A673 (cell line): ENCODE results near the gene HYPK. TPM values are rescaled to one million over a fixed set of nuclear protein-coding genes. Genes with fewer than 3 reads are reported as not detected.

Experiments used
- BruUV-seq: library from RNA; stranded (reverse); fragments of 400-500 nt; replicated peaks from 2 replicates; lab custom pipeline; 2021; lab: Mats Ljungman, UMichigan
- CTCF ChIA-PET: fragments of 300-600 bp; sonication (Branson Sonifier 250); formaldehyde crosslinking; loops from one replicate; lab custom pipeline; 2022; ENCODE audit warnings: antibody characterized with exemption; lab: Charles Lee
- POLR2A ChIA-PET: fragments of 300-600 bp; sonication (Branson Sonifier 250); formaldehyde crosslinking; loops from one replicate; lab custom pipeline; 2022; ENCODE audit warnings: antibody characterized with exemption; ENCODE audit not compliant: low non-redundant PET; lab: Charles Lee
- DNase-seq: peaks from one replicate; pipeline ENCODE4 v3.0.0-alpha.2; 2015; ENCODE audit warnings: low spot score
- H3K27ac ChIP-seq: fragments of 200-600 bp; sonication (generic); 2 replicates; pipeline ENCODE4 v1.5.1; 2016; ENCODE audit warnings: mixed run types, low read depth, mild to moderate bottlenecking, mixed read lengths, antibody characterized with exemption, low read length; ENCODE audit not compliant: poor library complexity, severe bottlenecking
- H3K27me3 ChIP-seq: fragments of 200-600 bp; sonication (generic); replicated peaks from 2 replicates; pipeline ENCODE4 v1.6.1; 2017; ENCODE audit warnings: mixed run types, low read depth, mild to moderate bottlenecking, mixed read lengths, antibody characterized with exemption, low read length; ENCODE audit not compliant: insufficient read depth, poor library complexity
- H3K36me3 ChIP-seq: fragments of 200-600 bp; sonication (generic); 2 replicates; pipeline ENCODE4 v1.6.1; 2016; ENCODE audit warnings: mixed run types, mild to moderate bottlenecking, mixed read lengths, antibody characterized with exemption, low read length; ENCODE audit not compliant: insufficient read depth, poor library complexity, severe bottlenecking
- H3K4me1 ChIP-seq: fragments of 200-600 bp; sonication (generic); 2 replicates; pipeline ENCODE4 v1.6.1; 2017; ENCODE audit warnings: mixed run types, mild to moderate bottlenecking, mixed read lengths, antibody characterized with exemption, low read length; ENCODE audit not compliant: insufficient read depth, poor library complexity, severe bottlenecking
- H3K4me3 ChIP-seq: fragments of 200-600 bp; sonication (generic); 2 replicates; pipeline ENCODE4 v1.5.1; 2016; ENCODE audit warnings: low read depth, mixed run types, mild to moderate bottlenecking, mixed read lengths, low read length; ENCODE audit not compliant: poor library complexity, severe bottlenecking
- H3K9me3 ChIP-seq: fragments of 200-600 bp; sonication (generic); 2 replicates; pipeline ENCODE4 v1.6.1; 2016; ENCODE audit warnings: mixed run types, low read depth, mild to moderate bottlenecking, mixed read lengths, antibody characterized with exemption, low read length; ENCODE audit not compliant: poor library complexity, severe bottlenecking
- CTCF ChIP-seq: fragments of 300-800, 200-600 bp; sonication (generic); conservative IDR thresholded peaks from 2 replicates; pipeline ENCODE4 v1.5.1; 2017; ENCODE audit warnings: low read depth, mild to moderate bottlenecking, antibody characterized with exemption, low read length, moderate library complexity, mixed read lengths
- EZH2 ChIP-seq: fragments of 200-600 bp; sonication (generic); IDR thresholded peaks from 2 replicates; pipeline ENCODE4 v1.6.1; 2017; ENCODE audit warnings: borderline replicate concordance, low read depth, mild to moderate bottlenecking, mixed read lengths, antibody characterized with exemption, low read length; ENCODE audit not compliant: poor library complexity, severe bottlenecking
- intact Hi-C: fragments of 100-400 bp; cut with micrococcal nuclease; formaldehyde crosslinking; loops from one replicate; pipeline ENCODE4 v1.10.0; 2022; ENCODE audit not compliant: unreplicated experiment
- total RNA-seq: library from RNA; stranded (reverse); gene quantifications from 2 replicates; pipeline ENCODE4 v1.2.3, GENCODE V29; 2021

Gene HYPK
- total RNA-seq, 1 experiment from 2014 or later, result 34.9 TPM

- ChIA-PET CTCF (interaction anchor here (0.6 kb wide), 1 partner anchor 22 kb away, joined by 8 read pairs; the partner anchor contains the start of gene HYPK), POLR2A (no interaction called here)
- Histone ChIP-seq H3K4me3 (no peak overlapping the region), H3K27me3 (no peaks in the 10 kb centered on the region), H3K36me3 (no peaks in the 10 kb centered on the region), H3K27ac (no peak overlapping the region), H3K4me1 (peaks cover 11% of the 10 kb centered on the region), H3K9me3 (no peaks in the 10 kb centered on the region)
- no peak for TF ChIP-seq EZH2
- no peak for TF ChIP-seq CTCF
- no peak for DNase-seq
- no TSS peak for BruUV-seq
- intact Hi-C loops, result no loop called here
Measured at GRCh38 chr15:43779016-43779415, 21.4 kb upstream of the HYPK start.

- BruUV-seq, result no TSS peak
- H3K27ac ChIP-seq, result no peak overlapping the region
- intact Hi-C loops, result no loop called here
- DNase-seq, result no peak
- H3K27me3 ChIP-seq, result no peaks in the 10 kb centered on the region
- H3K4me3 ChIP-seq, result no peak overlapping the region
- H3K4me1 ChIP-seq, result peaks cover 13% of the 10 kb centered on the region
- ChIA-PET CTCF (interaction anchor here (0.6 kb wide), 1 partner anchor 13 kb away, joined by 4 read pairs; the partner anchor contains the start of gene ELL3), POLR2A (interaction anchor here (0.6 kb wide), 1 partner anchor 11 kb away, joined by 3 read pairs; the partner anchor contains the start of genes HYPK and SERINC4)
- no peak for TF ChIP-seq CTCF
- no peak for TF ChIP-seq EZH2
- H3K36me3 ChIP-seq, result peaks cover 13% of the 10 kb centered on the region
- H3K9me3 ChIP-seq, result no peaks in the 10 kb centered on the region
Measured at GRCh38 chr15:43789409-43789808, 11.0 kb upstream of the HYPK start.

- peaks cover 39% of the 10 kb centered on the region for H3K36me3 ChIP-seq
- no peaks in the 10 kb centered on the region for H3K9me3 ChIP-seq
- ChIA-PET CTCF (interaction anchor here (0.5 kb wide), 1 partner anchor 496 kb away, joined by 3 read pairs; the partner anchor contains the start of gene GOLM2), POLR2A (interaction anchor here (0.6 kb wide), 1 partner anchor 1313 kb away, joined by 10 read pairs; no protein-coding TSS in a partner anchor)
- BruUV-seq, result TSS peak; percentile 56
- intact Hi-C loops, result no loop called here
- no peak for TF ChIP-seq EZH2
- TF ChIP-seq CTCF, result no peak
- no peaks in the 10 kb centered on the region for H3K27me3 ChIP-seq
- peak; percentile 100 for DNase-seq
- H3K4me3 ChIP-seq, result peak within 1 kb of the TSS; percentile 79
- peaks cover 13% of the 10 kb centered on the region for H3K4me1 ChIP-seq
- H3K27ac ChIP-seq, result peak within 1 kb of the TSS; percentile 97
Measured at GRCh38 chr15:43791993-43792760, 8.2 kb upstream of the HYPK start, which contains the start of gene SERF2. TSS of gene SERF2 (plus strand) at chr15:43792320. CDS start at chr15:43792377, 57 bp downstream.
